Loucy (cell line): Measurements from ENCODE around the gene RAI14.

Experiments used
- H2AFZ ChIP-seq: fragments of 200-600 bp; sonication (generic); 2 replicates; pipeline ENCODE4 v1.6.0; 2016; ENCODE audit warnings: antibody characterized with exemption, mild to moderate bottlenecking, low read length, moderate library complexity
- H3F3A ChIP-seq: fragments of 200-600 bp; 2 replicates; pipeline ENCODE4 v1.6.0; 2016; ENCODE audit warnings: antibody characterized with exemption, low read depth, mild to moderate bottlenecking
- H3K27me3 ChIP-seq: fragments of 200-600 bp; sonication (generic); 2 replicates; pipeline ENCODE4 v1.6.1; 2014; ENCODE audit warnings: low read length, mild to moderate bottlenecking; ENCODE audit not compliant: insufficient read depth, poor library complexity, severe bottlenecking
- H3K36me3 ChIP-seq: fragments of 200-600 bp; sonication (generic); 2 replicates; pipeline ENCODE4 v1.6.1; 2016; ENCODE audit warnings: low read length; ENCODE audit not compliant: insufficient read depth
- H3K4me1 ChIP-seq: fragments of 200-600 bp; sonication (generic); 2 replicates; pipeline ENCODE4 v1.5.1; 2014; ENCODE audit warnings: low read length, mild to moderate bottlenecking; ENCODE audit not compliant: insufficient read depth, poor library complexity, severe bottlenecking
- H3K4me2 ChIP-seq: fragments of 200-600 bp; sonication (generic); 2 replicates; pipeline ENCODE4 v1.6.0; 2014; ENCODE audit warnings: antibody characterized with exemption, low read length, low read depth, mild to moderate bottlenecking; ENCODE audit not compliant: poor library complexity, severe bottlenecking
- H3K4me3 ChIP-seq: fragments of 200-600 bp; sonication (generic); 2 replicates; pipeline ENCODE4 v1.5.1; 2014; ENCODE audit warnings: low read length, mild to moderate bottlenecking, mixed read lengths; ENCODE audit not compliant: poor library complexity, severe bottlenecking
- H3K79me2 ChIP-seq: fragments of 200-600 bp; sonication (generic); 2 replicates; pipeline ENCODE4 v1.6.1; 2014; ENCODE audit warnings: low read length; ENCODE audit not compliant: insufficient read depth
- H3K9ac ChIP-seq: fragments of 200-600 bp; sonication (generic); 2 replicates; pipeline ENCODE4 v1.6.0; 2014; ENCODE audit warnings: mild to moderate bottlenecking, low read depth, low read length, moderate library complexity; ENCODE audit not compliant: poor library complexity, severe bottlenecking
- H3K9me2 ChIP-seq: fragments of 200-600 bp; sonication (generic); replicated peaks from 2 replicates; pipeline ENCODE4 v1.6.1; 2016; ENCODE audit warnings: low read depth, low read length, mixed read lengths
- H3K9me3 ChIP-seq: fragments of 200-600 bp; sonication (generic); 2 replicates; pipeline ENCODE4 v1.6.1; 2014; ENCODE audit warnings: mild to moderate bottlenecking, antibody characterized with exemption, low read length, low read depth; ENCODE audit not compliant: insufficient read depth
- H4K20me1 ChIP-seq: fragments of 200-600 bp; sonication (generic); 2 replicates; pipeline ENCODE4 v1.6.0; 2014; ENCODE audit warnings: antibody characterized with exemption, low read length, mild to moderate bottlenecking; ENCODE audit not compliant: insufficient read depth, poor library complexity, severe bottlenecking
- CTCF ChIP-seq: fragments of 200-600 bp; sonication (generic); conservative IDR thresholded peaks from 2 replicates; pipeline ENCODE4 v1.5.1; 2014; ENCODE audit warnings: mild to moderate bottlenecking, antibody characterized with exemption, low read length
- EZH2phosphoT487 ChIP-seq: fragments of 200-600 bp; IDR thresholded peaks from 2 replicates; pipeline ENCODE4 v1.6.1; 2018; ENCODE audit warnings: antibody characterized with exemption, mild to moderate bottlenecking, moderate library complexity, borderline replicate concordance

The RAI14 gene

GRCh38 chr5:34736445-34737115 is 80.5 kb downstream of the RAI14 start:
- no peaks in the 10 kb centered on the region for H3F3A ChIP-seq
- no peaks in the 10 kb centered on the region for H4K20me1 ChIP-seq
- H3K4me2 ChIP-seq, result no peak overlapping the region
- no peak for TF ChIP-seq CTCF
- no peaks in the 10 kb centered on the region for H3K9me2 ChIP-seq
- H3K9ac ChIP-seq, result no peak overlapping the region
- H3K4me3 ChIP-seq, result no peak overlapping the region
- H3K4me1 ChIP-seq, result peaks cover 10% of the 10 kb centered on the region
- H3K79me2 ChIP-seq, result no peaks in the 10 kb centered on the region
- H2AFZ ChIP-seq, result no peak overlapping the region
- H3K27me3 ChIP-seq, result no peaks in the 10 kb centered on the region
- H3K9me3 ChIP-seq, result no peaks in the 10 kb centered on the region
- no peaks in the 10 kb centered on the region for H3K36me3 ChIP-seq

- Histone ChIP-seq H3K79me2 (no peaks in the 10 kb centered on the region), H3K9ac (no peak overlapping the region), H3K4me3 (no peak overlapping the region), H3K4me1 (peaks cover 11% of the 10 kb centered on the region), H3K4me2 (no peak overlapping the region), H3K9me3 (no peaks in the 10 kb centered on the region), H3K27me3 (no peaks in the 10 kb centered on the region), H2AFZ (no peak overlapping the region), H3F3A (no peaks in the 10 kb centered on the region), H3K36me3 (no peaks in the 10 kb centered on the region), H4K20me1 (no peaks in the 10 kb centered on the region), H3K9me2 (no peaks in the 10 kb centered on the region)
- TF ChIP-seq EZH2phosphoT487 (no peak), CTCF (no peak)
These were observed 81.6 kb downstream of the RAI14 start for GRCh38 chr5:34737731-34738130.

GRCh38 chr5:34738381-34738780 is 82.3 kb downstream of the RAI14 start:
- H3K79me2 ChIP-seq, result no peaks in the 10 kb centered on the region
- no peaks in the 10 kb centered on the region for H3F3A ChIP-seq
- H3K4me1 ChIP-seq, result peaks cover 17% of the 10 kb centered on the region
- H3K4me2 ChIP-seq, result no peak overlapping the region
- H3K9me3 ChIP-seq, result no peaks in the 10 kb centered on the region
- H3K9me2 ChIP-seq, result no peaks in the 10 kb centered on the region
- H3K27me3 ChIP-seq, result no peaks in the 10 kb centered on the region
- no peaks in the 10 kb centered on the region for H3K36me3 ChIP-seq
- no peak for TF ChIP-seq EZH2phosphoT487
- TF ChIP-seq CTCF, result no peak
- no peaks in the 10 kb centered on the region for H4K20me1 ChIP-seq
- H2AFZ ChIP-seq, result no peak overlapping the region
- no peak overlapping the region for H3K4me3 ChIP-seq
- no peak overlapping the region for H3K9ac ChIP-seq
